GM21447 (cell line): ENCODE results near the gene EZR.

Experiments used
- ATAC-seq: cut with Tn5 transposase; IDR thresholded peaks from one replicate; pipeline ENCODE4 v1.9.1; 2021; ENCODE audit not compliant: unreplicated experiment

The EZR gene

GRCh38 chr6:158819977-158820622, 932 bp upstream of the EZR start:
- ATAC-seq: no peak

GRCh38 chr6:158818581-158819212, 471 bp downstream of the EZR start:
- peak; percentile 27 for ATAC-seq

DNA sequence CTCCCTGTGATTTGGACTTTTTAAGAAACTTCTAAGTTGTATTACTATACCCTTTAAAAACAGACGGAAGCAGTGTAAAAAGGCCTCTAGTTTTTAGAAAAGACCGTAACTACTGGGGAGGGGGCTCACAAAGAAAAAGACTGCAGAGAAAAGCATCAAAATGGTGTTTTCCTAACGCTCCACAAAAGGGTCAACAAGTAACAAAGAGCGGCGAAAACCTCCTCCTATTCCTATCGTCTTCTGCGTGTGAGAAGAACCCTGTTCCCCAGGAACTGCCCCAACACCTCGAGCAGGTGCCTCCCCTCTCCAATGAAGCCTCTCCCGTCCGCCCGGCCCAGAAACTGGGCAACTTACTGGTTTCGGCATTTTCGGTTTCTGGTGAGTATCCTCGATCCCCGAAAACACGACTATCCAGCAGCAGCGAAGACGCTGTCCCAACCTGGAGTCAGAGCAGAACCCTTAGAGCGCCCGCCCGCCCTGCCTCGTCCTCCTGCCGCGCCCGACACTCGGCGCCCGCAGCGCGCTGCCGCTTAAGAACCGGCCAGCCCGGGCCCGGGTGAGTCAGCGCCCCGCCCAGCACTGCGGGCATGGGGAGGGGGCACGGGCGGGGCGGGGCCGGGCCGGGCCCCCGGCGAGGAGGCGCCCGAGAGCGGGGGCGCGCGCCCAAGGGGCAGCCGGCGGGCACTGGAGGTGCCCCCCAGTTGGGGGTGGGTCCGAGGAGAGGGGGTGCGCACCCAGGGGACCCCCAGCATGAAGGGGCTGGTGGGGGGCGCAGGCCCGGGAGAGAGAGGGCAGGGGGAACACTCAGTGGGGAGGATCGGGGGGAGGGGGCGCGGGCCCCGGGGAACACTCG, 1.2 kb downstream of the EZR start:
- peak; percentile 31 for ATAC-seq

GRCh38 chr6:158816803-158817727, 2.1 kb downstream of the EZR start:
- ATAC-seq: no peak

- ATAC-seq: no peak
Measured at GRCh38 chr6:158816329-158816728, 2.8 kb downstream of the EZR start.

DNA sequence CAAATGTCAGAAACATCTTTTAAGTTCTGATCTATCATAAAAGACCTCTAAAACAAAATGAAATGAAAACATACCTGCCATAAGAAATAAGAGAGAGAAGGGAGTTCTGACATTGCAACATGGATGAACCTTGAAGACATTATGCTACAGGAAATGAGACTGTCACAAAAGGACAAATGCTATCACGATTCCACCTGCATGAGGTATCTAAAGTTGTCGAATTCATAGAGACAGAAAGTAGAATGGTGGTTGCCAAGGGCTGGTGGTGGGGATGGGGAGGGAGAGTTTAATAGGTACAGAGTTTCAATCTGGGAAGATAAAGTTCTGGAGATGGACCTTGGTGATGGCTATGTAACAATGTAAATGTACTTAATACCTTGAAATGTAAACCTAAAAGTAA, 3.3 kb downstream of the EZR start:
- no peak for ATAC-seq

DNA sequence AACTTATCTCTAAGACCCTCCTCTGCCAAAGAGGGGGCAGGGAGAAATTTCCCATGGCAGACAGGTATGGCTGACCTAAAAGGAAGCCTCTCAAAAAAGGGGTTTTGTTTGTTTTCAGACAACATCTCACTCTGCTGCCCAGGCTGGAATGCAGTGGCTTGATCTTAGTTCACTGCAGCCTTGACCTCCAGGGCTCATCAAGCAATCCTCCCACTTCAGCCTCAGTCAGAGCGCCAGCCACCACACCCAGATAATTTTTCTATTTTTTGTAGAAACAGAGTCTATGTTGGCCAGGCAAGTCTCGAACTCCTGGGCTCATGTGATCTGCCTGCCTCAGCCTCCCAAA, 3.8 kb downstream of the EZR start:
- no peak for ATAC-seq

DNA sequence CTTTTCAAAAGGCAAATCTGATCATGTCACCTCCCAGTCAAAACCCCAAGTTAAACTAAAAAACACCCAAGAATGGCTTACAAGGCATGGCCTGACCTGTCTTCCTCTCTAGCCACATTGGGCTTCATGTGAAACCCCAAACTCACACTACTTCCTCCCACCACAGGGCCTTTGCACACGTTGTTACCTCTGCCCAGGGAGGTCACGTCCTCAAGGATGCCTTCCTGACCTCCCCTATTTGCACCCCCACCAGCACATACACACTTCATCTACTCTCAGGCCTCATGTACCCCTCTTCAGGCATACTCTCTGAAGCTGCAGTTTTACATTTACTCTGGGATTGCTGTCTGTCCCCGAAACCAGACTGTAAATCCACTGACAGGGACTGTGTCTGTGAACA, 6.1 kb downstream of the EZR start:
- no peak for ATAC-seq

DNA sequence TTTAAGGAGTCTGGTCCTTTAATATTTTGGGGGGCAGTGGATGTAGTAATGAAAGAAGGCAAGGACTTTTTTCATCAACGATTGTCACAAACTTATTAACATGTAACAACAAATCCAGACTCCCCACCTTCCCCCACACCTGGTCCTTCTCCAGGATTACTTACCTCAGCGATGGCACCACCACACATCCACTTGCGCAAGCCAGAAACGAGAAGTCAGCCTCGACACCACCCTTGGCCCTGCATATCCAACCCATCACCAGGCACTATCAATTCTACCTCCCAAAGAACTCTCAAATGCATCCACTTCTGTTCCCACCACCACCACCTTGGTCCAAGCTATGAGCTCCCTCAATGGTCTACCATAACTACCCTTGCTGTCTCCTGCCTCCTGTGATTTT, 6.6 kb downstream of the EZR start:
- no peak for ATAC-seq

DNA sequence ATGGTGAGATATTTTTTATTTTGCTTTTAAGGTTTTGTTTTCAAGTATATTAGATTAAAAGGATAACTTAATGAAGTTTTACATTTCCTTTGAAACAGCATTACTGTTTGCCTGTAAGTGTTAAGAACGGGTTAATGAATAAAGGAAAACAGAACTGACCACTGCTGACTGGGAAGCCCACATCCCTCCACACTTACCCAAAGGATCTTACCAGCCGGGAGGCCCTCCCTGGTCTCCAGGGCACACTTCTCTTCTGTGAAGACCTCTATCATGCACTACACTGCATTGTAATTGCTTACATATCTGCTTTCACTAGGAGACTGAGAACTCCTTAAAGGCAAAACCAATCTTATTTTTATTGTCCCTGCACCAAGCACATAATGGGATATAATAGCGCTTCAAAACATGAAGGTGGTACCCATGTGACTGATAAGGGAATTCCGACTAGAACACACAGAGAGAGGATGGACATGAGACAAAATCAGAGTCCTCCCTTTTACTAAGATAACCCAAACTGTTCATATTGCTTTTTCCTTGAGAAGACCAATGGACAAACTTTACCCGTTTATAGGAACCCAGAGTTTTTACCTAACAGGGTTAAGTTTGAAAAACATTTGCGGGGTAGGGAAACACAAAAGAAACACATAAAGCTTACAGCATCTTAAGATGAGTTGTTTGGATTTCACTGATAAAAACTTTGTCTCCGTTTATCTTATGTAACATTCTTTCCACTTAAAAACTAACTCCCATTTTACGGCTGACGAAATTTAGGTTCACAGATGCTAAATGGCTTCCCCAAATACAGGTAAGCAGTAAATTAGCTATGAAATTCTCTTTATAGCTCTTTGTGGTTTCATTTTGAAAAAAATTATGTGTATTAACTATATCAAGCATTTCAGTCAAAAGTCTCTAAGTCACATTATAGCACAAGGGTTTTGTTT, 8.7 kb downstream of the EZR start:
- ATAC-seq: no peak

DNA sequence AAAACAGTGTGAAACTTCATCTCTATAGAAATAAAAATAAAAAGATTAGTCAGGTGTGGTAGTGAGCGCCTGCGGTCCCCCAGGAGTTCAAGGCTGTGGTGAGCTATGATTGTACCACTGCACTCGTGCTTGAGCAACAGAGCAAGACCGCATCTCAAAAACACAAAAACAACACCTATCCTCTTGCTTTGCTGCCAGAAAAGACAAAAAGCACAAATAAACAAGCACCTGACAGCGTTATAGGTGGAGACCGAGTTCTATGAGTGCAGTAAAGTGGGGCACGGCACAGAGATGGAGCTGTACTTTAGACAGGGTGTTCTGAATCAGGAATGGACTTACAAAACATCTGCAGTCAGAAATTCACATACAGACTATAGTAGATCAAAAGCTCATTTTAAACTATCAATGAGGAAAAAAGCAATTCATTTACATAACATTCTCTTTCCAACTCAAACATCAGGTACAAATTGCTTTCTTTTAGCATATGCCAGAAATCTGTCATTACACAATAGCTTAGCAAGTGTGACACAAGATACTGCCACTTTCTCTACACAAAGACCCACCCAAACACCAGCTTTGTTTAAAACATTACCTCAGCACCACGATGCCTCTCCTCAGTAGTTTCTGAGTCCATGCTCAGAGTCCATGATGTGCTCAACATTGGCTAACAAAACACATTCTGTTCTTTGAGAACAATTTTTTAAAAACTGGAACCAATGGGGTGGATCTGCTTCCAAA, 10.1 kb downstream of the EZR start:
- ATAC-seq: peak; percentile 65

GRCh38 chr6:158808442-158808833, 10.7 kb downstream of the EZR start:
- ATAC-seq: no peak

DNA sequence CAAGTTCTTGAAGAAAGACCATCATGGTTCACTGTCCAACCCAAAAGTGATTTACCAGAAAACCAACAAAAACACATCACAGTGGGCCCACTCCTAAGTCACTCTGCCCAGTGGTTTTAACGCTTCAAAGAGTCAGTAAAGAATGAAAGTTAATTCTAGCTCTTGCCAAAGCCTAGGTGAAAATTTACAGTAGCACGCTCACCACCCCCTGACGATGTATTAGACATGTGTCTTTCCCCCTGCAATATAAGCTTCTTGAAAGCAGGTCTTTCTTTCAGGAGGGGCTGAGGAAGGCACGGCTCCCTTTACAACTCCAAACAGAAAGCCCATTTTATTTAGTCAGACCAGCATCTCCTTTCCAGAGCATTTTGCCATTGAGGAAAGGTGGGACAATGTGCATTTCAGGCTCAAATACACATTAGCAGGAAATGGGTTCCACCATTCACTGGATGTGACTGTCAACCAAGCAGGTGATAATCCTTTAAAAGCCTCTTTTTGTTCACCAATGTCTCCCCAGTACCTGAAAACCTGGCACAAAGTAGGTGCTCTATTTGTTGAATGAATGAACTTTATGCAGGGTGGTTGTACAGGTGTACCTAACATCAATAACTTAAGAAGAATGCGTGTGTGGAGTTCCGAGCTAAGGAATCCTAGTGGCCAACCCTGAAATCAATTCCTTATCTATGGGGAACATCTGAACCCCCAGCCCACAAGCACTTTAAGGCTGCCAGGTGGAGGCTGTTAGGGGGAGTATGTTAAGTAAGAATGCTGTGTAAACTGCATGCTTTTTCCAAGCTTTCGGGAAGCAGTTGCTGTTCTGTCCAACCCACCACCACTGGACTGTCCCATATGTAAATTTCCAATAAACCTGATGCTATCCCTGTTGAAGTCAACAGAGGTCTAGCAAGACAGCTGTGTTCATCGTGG, 11.4 kb downstream of the EZR start:
- ATAC-seq: no peak

GRCh38 chr6:158805698-158806377, 13.3 kb downstream of the EZR start:
- ATAC-seq: no peak

DNA sequence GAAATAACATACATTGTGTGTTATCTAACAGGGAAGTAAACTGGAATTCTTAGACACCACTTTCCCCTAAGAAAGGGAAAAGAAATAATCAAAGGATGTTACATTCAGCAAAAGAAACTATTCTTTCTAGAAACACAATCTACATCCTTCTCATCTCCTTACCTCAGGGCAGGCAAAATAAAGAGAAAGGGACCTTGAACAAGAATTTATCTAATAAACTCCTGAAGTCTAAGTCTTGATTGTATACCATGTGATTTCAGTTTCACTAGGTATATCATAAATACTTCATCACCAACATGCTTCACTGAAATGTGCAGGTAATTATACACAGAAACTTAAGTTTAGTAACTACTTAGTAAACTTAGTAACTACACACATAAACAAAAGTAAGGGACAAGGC, 15.0 kb downstream of the EZR start:
- no peak for ATAC-seq

DNA sequence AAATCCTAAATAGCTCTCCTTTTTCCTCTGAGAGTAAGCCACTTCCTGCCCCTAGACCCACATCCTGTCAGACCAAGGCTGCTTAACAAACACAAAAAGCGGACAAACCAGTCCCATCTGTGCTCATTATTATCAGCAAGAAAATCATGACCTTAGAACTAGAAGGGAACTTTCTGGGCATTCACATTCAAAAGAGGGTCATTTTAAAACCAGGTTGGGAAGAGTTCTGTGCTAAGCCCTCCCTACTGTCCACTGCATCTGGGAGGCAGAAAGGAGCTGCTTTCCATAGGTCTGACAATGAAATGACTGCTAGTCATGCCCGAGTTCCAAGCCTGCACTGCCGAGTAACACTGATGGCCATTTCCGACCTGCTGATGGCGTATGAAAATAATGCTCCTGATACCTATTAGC, 15.4 kb downstream of the EZR start:
- peak; percentile 71 for ATAC-seq

DNA sequence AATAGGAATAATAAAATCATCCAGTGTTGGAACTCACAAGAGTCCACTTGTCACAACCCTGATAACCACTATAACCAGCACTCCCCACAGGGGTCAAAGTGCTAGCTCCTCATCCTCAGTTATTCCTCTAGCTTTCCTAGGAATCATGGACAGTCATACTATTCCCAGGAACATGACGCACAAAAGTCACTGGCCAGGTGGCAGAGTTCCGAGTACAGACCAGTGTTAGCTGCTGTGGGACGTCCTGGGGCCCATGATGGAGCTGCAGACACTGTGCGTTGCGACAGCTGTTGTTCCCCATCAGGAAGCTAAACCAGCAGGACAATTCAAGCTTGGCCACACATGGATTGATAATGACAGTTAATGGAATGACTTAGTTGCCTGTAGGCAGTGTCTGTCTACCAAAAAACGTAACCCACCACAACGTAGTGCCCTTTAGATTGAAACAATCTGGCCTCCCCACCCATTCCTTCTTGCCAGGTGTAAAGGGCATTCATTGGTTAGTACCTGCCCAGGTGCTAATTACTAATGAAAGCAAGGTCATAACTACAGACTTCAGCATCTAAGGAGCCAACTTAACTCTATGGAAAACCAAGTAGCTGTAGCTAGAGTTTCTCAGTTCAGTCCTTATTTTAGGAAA, 17.4 kb downstream of the EZR start:
- ATAC-seq: no peak
